ENCODE measurements around the gene TMEM69. TPM values are rescaled to one million over a fixed set of nuclear protein-coding genes. Genes with fewer than 3 reads are reported as not detected.
"Not testable (repeated sequence)": the region's sequence is repeated elsewhere in the genome, so short reads cannot be mapped to it uniquely, and the experiment has no call there.

Gene TMEM69
- total RNA-seq, 2 donors from 2014 or later, result 20.1 to 25.5 TPM

DNA sequence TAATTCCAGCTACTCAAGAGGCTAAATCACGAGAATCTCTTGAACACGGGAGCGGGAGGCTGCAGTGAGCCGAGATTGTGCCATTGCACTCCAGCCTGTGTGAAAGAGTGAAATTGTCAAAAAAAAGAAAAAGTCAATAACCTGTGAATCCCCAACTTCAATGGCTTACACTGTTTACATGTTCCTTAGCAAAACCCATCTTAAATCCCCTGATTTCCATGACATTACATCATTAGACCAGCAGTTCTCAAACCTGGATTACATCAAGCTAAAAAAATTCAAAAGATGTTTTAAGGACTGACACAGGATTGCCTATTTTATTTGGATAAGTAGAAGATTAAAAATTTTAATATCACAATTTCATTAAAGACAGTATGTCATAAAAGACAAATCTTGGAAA is 14.0 kb upstream of the TMEM69 start:
- DNase-seq, result no peak
- ATAC-seq, result no peak
- intact Hi-C loops (cut with DNase I, micrococcal nuclease), result no loop called here

DNA sequence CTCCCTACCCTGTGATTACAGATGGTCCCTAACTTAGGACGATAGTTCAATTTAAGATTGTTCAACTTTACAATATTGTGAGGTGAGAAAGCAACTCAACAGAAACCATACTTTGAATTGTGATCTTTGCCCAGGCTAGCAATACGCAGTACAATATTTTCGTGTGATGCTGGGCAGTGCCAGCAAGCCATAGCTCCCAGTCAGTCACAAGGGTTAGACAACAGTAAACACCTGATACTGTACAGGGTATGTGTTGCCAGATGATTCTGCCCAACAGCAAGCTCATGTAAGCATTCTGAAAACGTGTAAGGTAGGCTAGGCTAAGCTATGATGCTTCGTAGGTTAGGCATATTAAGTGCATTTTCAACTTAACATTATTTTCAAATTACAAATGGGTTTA is 13.5 kb upstream of the TMEM69 start:
- intact Hi-C loops (cut with DNase I, micrococcal nuclease), result no loop called here
- ATAC-seq, result peak; percentile 90

DNA sequence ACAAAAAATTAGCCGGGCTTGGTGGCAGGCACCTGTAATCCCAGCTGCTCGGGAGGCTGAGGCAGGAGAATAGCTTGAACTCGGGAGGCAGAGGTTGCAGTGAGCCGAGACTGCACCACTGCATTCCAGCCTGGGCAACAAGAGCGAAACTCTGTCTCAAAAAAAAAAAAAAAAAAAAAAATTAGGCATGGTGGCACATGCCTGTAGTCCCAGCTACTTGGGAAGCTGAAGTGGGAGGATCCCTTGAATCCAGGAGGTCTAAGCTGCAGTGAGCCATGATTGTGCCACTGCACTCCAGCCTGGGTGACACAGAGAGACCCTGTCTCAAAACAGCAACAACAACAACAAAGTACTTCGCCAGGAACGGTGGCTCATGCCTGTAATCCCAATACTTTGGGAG is 11.4 kb upstream of the TMEM69 start:
- DNase-seq; intact Hi-C loops (cut with DNase I, micrococcal nuclease); ATAC-seq: not testable (repeated sequence)

More for the DNA sequence above, 13.5 kb upstream of the TMEM69 start:
- DNase-seq, result no peak

DNA sequence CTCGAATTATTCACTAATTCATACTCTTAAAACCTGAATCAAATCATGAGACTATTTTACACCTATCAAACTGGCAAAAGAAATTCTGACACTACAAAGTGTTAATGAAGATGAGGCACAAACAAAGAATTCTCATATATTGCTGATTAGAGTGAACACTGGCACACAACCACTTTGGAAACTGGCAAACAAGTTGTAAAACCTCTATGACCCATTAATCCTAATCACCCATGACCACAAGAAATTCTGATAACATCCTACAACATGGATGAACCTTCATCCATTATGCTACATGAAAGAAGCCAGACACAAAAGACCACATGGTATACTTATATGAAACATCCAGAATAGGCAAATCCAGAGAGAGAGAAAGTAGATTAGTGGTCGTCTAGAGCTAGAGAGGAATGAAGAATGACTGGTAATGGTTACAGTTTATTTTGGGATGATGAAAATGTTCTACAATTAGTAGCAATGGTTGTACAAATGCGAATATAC is 10.2 kb upstream of the TMEM69 start:
- DNase-seq (no peak), ATAC-seq (no peak)
- intact Hi-C loops (cut with DNase I, micrococcal nuclease), result no loop called here

DNA sequence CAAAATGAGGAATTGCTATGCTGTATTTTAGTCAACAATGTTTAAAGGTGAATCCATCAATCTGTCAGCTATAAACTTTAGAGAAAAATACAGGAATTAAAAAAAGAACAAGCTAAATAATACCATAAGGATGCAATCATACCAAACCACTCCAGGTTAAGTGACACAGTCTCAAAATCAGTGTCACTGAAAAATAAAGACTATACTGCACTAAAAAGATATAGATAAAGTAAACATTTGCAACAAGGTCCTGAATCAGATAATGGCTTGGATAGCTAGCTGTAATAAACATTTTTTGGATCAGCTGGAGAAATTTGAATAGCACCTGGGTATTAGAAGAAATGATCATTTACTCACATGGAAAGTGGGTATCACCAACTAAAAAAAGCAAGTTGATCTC is 9.5 kb upstream of the TMEM69 start:
- intact Hi-C loops (cut with DNase I, micrococcal nuclease), result no loop called here
- ATAC-seq, result no peak
- no peak for DNase-seq

DNA sequence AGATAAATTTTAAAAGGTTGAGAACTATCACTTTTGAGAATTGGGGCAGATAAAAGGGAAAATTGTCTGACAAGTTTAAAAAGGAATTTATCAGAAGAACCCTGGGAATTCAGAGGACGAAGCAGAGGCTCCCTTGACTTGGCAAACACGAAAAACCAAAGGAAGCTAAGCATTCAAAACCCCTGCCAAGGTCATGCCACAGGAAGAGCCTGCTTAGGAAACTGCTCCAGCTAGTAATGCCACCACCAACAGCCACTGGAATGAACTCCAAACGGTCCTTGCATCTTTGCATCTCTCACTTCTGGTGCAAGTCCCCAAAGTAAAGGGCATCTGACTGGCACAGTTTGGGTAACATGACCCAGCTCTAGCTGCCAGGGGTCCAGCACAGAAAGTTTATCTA is 8.9 kb upstream of the TMEM69 start:
- no peak for ATAC-seq
- intact Hi-C loops (cut with DNase I, micrococcal nuclease), result no loop called here
- no peak for DNase-seq

DNA sequence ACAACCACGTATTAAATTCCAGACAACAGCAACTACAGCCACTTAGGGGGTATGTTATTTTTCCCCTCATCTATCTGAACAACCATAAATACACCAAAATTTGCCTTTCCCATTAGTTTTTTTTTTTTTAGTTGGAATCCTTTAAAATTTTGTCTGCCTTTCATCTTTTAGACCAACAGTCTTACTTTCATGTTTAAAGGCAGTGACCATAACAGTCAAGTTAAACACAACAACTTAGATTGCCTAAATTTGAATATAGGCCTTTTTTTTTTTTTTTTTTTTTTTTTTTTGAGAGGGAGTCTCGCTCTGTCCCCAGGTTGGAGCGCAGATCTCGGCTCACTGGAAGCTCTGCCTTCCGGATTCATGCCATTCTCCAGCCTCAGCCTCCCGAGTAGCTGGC is 5.0 kb upstream of the TMEM69 start:
- ATAC-seq, result no peak
- DNase-seq, result no peak
- intact Hi-C loops (cut with DNase I, micrococcal nuclease), result loop anchor here in 1 of 2 donors (10.0 kb wide), 1 partner anchor 98 kb away; the partner anchor contains the start of gene NASP

DNA sequence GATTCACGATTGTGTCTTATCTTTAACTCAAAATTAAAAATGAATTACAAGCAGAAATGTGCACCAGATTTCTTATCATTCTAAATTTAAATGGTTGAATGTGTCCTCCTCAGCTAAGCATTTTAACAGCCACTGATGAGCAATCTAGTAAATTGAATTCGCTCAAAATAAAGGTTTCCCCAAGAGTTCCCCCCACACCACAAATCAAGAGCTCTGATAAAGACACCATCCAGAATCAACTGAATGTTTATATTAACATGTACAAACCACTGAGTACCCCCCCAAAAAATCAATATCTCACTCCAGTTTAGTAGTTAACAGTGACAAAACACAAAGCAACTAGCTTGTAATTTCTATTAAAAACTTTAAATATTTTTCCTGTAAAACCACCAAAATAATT is 3.6 kb upstream of the TMEM69 start:
- DNase-seq (no peak), ATAC-seq (no peak)
- intact Hi-C loops (cut with DNase I, micrococcal nuclease), result loop anchor here in 1 of 2 donors (10.0 kb wide), 1 partner anchor 100 kb away; the partner anchor contains the start of gene NASP

DNA sequence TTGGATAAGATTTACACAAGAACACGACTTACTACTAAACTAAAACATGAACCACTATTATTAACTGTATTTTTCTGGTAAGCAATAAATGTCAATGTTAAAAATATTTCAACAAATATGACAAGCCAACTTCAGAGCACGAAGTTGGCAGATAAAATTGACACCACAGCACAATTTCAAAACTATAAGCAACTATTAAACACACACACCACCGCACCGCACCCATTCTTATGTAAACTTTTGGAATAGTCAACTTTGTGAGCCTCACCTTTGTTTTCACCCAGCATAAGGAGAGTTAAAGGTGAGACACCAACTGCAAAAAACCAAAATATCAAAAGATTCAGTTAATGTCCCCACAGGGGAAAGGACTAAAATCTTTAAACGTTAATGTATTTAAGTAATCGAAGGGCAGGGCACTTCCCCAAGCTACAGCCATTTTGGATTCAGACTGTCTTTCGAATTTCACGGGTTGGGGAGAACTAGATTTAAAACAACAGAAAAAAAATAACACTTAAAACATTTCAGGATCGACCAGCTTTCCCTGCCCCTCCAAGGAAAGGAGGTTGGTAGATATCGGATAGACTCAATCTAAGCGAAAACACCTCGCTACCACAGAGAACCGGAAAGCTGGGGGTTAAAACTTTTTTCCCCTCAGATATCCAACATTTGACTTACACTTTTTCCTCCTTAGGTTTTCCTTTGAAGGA is 2.5 kb upstream of the TMEM69 start:
- intact Hi-C loops (cut with DNase I, micrococcal nuclease), result loop anchor here in 1 of 2 donors (10.0 kb wide), 1 partner anchor 101 kb away; the partner anchor contains the start of gene NASP
- peak in 1 of 2 donors; percentile 29 for DNase-seq
- no peak for ATAC-seq

DNA sequence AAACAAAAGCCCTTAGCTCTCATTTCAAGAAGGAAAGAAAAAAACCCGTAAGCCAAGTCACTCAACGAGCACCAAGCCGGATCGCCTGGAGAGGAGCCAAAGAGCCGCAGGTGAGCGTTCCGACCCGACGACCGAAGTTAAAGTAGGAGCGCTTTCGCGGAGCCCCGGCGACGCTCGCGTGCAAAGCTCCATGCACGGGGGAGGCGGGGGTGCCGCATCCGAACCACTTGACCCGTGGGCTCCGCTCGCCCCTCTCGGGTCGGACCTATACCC is 2.0 kb upstream of the TMEM69 start:
- DNase-seq (peak; percentile 71 to 86), ATAC-seq (peak; percentile 22)
- intact Hi-C loops (cut with DNase I, micrococcal nuclease), result loop anchor here in 1 of 2 donors (10.0 kb wide), 1 partner anchor 101 kb away; the partner anchor contains the start of gene NASP

DNA sequence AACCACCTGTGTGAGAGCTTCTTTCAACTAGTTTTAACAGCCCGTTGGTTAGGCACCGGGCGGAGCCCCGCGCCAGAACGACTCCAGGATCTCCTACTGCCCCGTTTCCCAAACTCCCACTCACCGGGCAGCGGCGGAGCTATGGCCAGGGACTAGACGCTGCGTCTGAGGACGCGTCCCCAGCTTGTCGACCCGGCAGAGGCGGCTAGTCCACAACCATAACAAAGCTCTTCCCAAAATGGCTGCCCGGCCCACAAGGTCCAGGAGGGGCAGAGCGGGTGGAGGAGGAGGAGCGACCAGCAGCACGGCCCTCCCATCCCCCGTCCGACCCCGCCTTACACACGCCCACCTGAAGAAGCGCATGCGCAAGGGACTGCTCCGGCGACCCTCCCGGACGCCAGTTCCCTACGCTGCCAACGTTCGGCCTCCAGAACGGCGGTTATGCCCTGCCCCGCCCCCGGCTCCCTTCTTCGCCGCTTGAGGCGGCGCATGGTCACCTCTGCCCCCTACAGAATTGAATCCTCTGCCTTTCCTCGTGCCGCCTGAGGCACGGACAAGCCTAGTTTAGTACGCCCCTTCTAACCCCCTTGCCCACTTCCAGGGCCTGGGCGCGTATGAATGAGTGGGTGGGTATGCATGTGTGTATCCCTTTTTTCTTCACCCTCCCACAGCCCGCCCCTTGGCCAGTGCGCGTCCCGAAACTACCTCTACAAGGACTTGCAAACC is 1.5 kb upstream of the TMEM69 start, which contains the start of gene GPBP1L1:
TSS of gene GPBP1L1 (minus strand) at position 246 of the 726 bp plus-strand sequence. CDS start 27,446 bp downstream, outside the sequence.
- ATAC-seq, result peak; percentile 78
- peak; percentile 98 for DNase-seq
- intact Hi-C loops (cut with DNase I, micrococcal nuclease), result loop anchor here in 1 of 2 donors (10.0 kb wide), 1 partner anchor 102 kb away; the partner anchor contains the start of gene NASP

DNA sequence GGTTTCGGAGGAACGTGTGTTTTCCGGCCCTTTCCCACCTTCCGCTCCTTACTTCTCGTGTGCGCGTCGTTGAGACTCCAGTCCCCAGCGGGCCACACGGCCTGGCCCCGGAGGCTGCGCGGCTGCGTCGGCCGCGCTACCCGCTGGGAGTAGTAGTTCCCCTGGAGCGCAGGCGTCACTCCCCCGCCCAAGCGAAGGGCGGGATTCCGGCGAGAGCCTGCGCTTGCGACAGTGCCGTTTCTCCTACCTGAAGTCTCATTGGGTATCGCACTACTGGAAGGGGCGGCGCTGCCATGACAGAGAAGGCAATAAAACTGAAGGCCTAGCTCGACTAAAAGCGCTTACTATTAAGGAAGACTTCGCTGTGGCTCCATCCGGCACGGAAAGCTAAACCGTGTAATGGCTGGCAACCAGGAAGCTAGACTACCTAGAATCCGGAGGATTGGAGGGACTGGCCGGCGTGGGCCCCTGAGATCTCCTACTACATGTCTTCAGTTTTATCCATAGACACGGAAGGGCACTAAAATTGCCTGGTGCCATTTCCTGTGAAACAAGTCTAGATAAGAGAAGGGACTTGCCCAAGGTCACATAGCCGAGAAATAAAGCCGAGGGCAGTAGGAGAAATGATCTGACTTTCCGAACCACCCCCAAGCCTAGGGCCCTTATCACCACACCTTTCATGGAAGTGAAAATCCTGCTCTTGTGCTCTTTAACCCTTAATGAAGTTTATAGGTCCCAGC is 797 bp upstream of the TMEM69 start:
- DNase-seq (peak; percentile 96 to 99), ATAC-seq (peak; percentile 79)
- intact Hi-C loops (cut with DNase I, micrococcal nuclease), result loop anchor here in 1 of 2 donors (10.0 kb wide), 1 partner anchor 102 kb away; the partner anchor contains the start of gene NASP

DNA sequence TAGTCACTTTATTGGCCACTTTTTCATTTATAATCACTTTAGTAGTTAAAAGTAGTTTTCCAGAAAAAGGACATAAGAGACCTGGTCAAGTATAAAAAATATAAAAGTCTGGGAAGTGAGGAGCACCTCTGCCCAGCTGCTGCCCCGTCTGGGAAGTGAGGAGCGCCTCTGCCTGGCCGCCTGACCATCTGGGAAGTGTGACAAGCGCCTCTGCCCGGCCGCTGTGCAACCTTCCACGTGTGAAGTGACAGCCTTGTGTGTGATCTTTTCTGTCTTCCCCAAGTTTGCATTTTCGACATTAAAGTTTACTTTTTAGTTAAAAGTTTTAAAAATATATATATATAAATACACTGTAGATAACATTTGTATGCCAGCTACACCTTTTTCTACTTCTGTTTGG is 5.8 kb downstream of the TMEM69 start:
- ATAC-seq; DNase-seq; intact Hi-C loops (cut with DNase I, micrococcal nuclease): not testable (repeated sequence)

DNA sequence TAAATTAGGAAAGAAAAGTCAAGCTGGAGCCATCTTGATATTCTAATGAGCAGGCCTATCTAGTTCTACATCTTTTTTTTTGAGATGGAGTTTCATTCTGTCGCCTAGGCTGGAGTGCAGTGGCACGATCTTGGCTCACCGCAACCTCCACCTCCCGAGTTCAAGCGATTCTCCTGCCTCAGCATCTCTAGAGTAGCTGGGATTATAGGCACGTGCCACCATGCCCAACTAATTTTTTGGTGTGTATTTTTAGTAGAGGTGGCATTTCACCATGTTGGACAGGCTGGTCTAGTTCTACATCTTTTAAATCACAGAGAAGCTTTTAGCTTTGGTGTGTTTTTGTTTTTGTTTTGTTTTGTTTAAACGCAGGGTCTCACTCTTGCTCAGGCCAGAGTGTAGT is 6.8 kb downstream of the TMEM69 start:
- intact Hi-C loops (cut with DNase I, micrococcal nuclease), result no loop called here
- ATAC-seq (no peak), DNase-seq (no peak)

DNA sequence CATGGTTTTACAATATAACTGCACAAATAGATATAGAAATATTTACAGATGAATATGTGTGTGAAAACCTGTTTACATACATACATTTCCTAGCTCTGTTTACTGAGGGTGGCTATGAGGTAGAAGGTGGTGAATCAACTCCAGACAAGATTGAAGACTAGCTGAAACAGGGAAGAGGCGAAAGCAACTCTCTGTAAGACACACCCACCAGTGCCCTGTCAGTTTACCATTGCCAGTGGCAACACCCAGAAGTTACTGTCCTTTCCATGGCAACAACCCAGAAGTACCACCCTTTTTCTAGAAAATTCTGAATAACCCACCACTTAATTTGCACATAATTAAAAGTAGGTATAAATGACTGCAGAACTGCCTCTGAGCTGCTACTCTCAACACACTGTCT is 16.7 kb downstream of the TMEM69 start:
- intact Hi-C loops (cut with DNase I, micrococcal nuclease), result no loop called here
- ATAC-seq, result peak; percentile 48

DNA sequence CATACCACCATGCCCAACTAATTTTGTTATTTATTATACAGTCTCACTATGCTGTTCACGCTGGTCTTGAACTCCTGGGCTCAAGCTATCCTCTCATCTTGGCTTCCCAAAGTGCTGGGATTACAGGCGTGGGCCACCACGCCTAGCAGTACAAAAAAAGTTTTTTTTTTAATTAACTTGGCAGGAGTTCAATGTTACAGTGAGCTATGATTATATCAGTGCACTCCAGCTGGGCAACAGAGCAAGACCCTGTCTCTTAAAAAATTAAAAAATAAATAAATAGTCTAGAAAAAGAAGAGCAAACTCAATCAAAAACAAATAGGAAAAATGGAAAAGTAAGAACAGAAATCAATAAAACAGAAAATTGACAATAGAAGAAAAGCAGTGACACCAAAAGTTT is 25.7 kb downstream of the TMEM69 start:
- ATAC-seq (no peak), DNase-seq (no peak)
- intact Hi-C loops (cut with DNase I, micrococcal nuclease), result no loop called here

More for the DNA sequence above, 16.7 kb downstream of the TMEM69 start:
- no peak for DNase-seq

DNA sequence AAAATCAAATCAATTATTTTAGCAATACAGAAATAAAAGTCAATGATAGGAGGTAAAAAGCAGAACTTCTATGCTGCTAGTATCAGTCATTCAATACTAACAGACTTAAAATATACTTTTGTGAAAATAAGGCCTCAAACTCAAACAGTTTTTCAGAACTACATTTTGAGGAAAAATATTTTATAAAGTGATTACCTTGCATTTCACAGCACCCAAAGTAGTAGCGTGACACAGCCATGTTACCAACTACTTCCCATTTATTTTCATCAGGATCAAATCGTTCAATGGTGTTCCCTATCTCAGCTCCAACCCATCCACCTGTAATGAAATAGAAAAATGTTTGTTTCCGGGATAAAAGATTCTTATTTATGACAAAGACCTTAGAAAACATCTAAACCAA is 28.7 kb downstream of the TMEM69 start:
- ATAC-seq (no peak), DNase-seq (no peak)
- intact Hi-C loops (cut with DNase I, micrococcal nuclease), result no loop called here

DNA sequence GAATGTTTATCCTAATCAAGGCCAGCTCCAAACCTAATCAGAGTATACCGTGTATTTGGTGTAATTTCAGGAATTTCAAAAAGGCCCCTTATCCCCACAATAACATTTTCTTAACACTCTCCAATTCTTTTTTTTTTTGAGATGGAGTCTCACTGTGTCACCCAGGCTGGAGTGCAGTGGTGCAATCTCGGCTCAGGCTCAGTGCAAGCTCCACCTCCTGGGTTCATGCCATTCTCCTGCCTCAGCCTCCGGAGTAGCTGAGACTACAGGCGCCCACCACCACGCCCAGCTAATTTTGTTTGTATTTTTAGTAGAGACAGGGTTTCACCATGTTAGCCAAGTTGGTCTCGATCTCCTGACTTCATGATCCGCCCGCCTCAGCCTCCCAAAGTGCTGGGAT is 29.4 kb downstream of the TMEM69 start:
- ATAC-seq; intact Hi-C loops (cut with DNase I, micrococcal nuclease); DNase-seq: not testable (repeated sequence)

DNA sequence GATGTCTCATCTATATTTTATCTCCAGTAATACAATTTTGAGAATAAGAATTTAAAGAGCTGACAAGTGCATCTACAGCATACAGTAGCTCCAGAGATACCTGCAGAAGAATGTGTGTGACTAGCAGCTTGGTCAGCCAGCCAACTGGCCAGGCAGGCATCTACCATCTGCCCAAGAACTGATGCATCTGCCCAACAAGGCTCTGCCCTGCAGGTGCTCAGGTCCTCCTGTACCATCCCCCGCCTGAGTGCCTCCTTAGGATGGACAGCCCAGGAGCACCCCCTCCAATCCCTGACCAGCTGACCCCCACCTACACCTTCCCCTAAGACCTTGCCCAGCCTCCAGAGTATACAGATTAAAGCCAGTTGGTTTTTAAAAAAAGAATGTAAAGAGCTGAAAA is 30.3 kb downstream of the TMEM69 start:
- ATAC-seq, result no peak
- no peak for DNase-seq
- intact Hi-C loops (cut with DNase I, micrococcal nuclease), result no loop called here

Measured in left colon (tissue), 2 donors.